Amniotic stem cell (primary cell): ENCODE data around the gene KRT6C.
"Not testable (repeated sequence)": the region's sequence is repeated elsewhere in the genome, so short reads cannot be mapped to it uniquely, and the experiment has no call there.

Experiments used
- DNase-seq: peaks from one replicate; lab custom pipeline; 2025; lab: John Stamatoyannopoulos, UW

KRT6C gene

GRCh38 chr12:52455821-52456220 is 17.8 kb downstream of the KRT6C start:
- DNase-seq, result no peak

- no peak for DNase-seq
These were observed 19.0 kb downstream of the KRT6C start for GRCh38 chr12:52454411-52455201.

- no peak for DNase-seq
These were observed 21.5 kb downstream of the KRT6C start, which contains the start of gene KRT6B for GRCh38 chr12:52452101-52452500. KRT6B (minus strand) TSS chr12:52452146; CDS start chr12:52452078, 68 bp downstream.

GRCh38 chr12:52448228-52448627 is 25.4 kb downstream of the KRT6C start:
- DNase-seq, result no peak

- not testable (repeated sequence) for DNase-seq
These were observed 26.4 kb downstream of the KRT6C start for GRCh38 chr12:52447196-52447595.

- no peak for DNase-seq
These were observed 27.1 kb downstream of the KRT6C start for GRCh38 chr12:52446367-52447045.

- DNase-seq, result no peak
These were observed 27.7 kb downstream of the KRT6C start for GRCh38 chr12:52445876-52446275.

- no peak for DNase-seq
These were observed 28.7 kb downstream of the KRT6C start for GRCh38 chr12:52444647-52445595.

GRCh38 chr12:52443966-52444365 is 29.6 kb downstream of the KRT6C start:
- no peak for DNase-seq

GRCh38 chr12:52442600-52443061 is 31.0 kb downstream of the KRT6C start:
- DNase-seq, result no peak

- no peak for DNase-seq
These were observed 32.2 kb downstream of the KRT6C start for GRCh38 chr12:52441320-52441911.

GRCh38 chr12:52440821-52441319 is 32.7 kb downstream of the KRT6C start:
- DNase-seq, result no peak

- no peak for DNase-seq
These were observed 33.8 kb downstream of the KRT6C start for GRCh38 chr12:52439845-52440244.

GRCh38 chr12:52439420-52439819 is 34.2 kb downstream of the KRT6C start:
- DNase-seq, result no peak

- no peak for DNase-seq
These were observed 35.0 kb downstream of the KRT6C start for GRCh38 chr12:52438305-52439301.

- DNase-seq, result no peak
These were observed 36.1 kb downstream of the KRT6C start for GRCh38 chr12:52437508-52437907.

- no peak for DNase-seq
These were observed 36.7 kb downstream of the KRT6C start for GRCh38 chr12:52436828-52437474.

- DNase-seq, result no peak
These were observed 37.4 kb downstream of the KRT6C start for GRCh38 chr12:52436000-52436827.

GRCh38 chr12:52435659-52435999 is 38.0 kb downstream of the KRT6C start:
- DNase-seq, result no peak
